A549 treated with RU486 at 1 μM for 4 hours (cell line): ENCODE data around the gene BACE1-AS. TPM values are rescaled to one million over a fixed set of nuclear protein-coding genes. Genes with fewer than 3 reads are reported as not detected.

Experiments
- total RNA-seq: library from RNA; stranded (reverse); fragments of 200-300 nt; extraction: Qiagen RNA extraction; gene quantifications from 5 replicates; pipeline ENCODE4 v1.2.3, GENCODE V29; 2022; ENCODE audit warnings: low read depth

The BACE1-AS gene
- 1.4 to 3.3 TPM (median 2.1 TPM) in 5 replicates for total RNA-seq

DNA sequence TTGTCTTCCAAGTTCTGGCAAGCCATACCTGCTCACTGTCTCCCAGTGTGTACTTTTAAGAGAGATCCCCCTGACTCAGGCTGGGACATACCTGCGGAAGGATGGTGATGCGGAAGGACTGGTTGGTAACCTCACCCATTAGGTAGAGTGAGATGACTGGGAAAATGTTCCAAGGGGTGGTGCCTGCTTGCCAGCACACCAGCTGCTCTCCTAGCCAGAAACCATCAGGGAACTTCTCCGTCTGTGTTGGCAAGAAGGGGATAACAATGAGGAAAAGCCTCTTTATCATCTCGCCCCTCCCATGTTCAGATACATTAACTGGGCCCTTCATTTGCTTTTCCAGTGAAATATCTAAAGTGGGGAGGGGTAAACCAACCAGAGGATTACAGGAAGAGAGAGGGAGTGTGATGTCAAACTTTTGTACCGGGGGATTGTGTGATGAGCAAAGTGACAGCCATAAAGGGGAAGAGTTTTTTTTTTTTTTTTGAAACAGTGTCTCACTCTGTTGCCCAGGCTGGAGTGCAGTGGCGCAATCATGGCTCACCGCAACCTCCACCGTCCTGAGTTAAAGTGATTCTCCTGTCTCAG lies at the start of gene BACE1-AS:
BACE1-AS (plus strand) TSS at position 538 of the 588 bp plus-strand sequence.

DNA sequence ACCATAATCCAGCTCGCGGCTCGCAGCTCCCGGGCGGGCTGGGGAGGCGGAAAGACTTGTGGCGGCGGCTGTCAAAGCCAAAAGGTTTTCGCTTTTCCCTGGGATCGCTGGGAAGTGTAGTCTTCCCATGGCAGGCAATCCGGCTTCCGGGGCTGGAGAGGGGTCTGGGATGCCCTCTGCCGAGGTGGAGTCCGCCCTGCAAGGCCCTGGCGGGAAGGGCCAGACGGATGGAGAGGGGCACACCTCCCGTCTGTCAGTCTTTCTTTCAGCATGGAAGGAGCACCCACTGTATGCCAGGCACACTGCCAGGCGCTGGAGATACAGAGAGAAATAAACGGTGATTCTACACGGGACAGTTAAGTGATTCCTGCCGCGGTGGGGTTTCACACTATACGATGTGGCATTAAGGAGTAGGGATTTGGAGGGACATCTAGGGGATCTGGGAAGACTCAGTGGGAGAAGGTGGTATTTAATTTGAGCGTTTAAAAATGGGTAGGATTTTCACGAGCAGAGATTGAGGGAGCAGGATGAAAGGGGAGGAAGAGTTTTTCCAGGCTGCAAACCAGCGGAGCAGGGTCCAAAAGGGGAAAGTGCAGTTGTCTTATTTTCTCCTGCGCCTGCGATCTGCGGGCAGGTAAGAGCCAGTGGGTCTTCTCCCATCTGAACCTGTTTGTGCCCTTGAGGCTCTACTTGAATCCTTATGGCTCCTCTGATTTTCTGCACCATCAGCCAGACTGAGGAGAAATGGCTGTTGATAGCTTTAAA lies 25.2 kb downstream of the BACE1-AS start, which contains the start of gene BACE1:
BACE1 (minus strand) TSS at position 60 of the 765 bp plus-strand sequence. CDS start 461 bp downstream, outside the sequence.

DNA sequence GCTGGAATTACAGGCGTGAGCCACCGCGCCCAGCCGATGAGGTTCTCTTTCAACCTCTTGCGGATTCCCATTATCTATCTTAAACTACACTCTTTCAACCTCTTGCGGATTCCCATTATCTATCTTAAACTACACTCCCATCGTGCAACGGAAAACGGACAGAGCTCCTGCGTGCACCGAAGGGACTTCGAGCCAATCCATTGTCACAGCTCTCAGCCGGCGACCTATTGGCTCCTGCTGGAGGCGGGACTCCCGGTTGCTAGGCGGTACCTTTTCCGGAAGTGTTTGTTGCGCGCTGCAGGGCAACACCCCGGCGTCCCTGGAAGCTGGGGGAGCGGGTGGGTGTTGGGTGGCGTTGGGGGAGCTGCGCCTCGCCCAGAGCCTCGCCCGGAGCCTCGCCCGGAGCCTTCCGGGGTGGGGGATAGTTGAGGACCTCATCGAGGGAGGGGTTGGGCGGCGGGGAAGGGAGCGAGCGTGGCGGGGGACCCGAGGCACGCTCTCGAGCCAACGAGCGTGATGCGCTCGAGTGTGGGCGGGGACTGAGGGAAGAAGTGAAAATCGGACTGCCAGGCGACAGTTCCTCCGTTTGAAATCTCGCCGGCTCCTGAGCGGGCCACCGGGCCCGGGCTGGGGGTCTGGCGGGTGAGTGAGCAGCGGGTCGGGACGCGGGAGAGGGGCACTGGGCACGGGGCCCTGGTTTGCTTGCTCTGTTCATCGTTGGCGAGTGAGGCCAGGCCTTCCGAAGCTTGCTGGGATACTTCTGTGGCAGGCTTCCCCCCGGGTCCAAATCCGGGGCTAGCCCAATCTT lies 36.6 kb downstream of the BACE1-AS start, which contains the start of gene CEP164:
CEP164 (plus strand) TSS at position 288 of the 808 bp plus-strand sequence. CDS start 10,733 bp downstream, outside the sequence.

Other genes with a start within 250 kb of the BACE1-AS start
- 8.2 to 10.4 TPM (median 9.7 TPM) in 5 replicates for gene SIK3, start 192.9 kb upstream of the BACE1-AS start, total RNA-seq
- gene PAFAH1B2, start 147.1 kb upstream of the BACE1-AS start, total RNA-seq, result 26.3 to 44.7 TPM (median 36.1 TPM) in 5 replicates
- gene SIDT2, start 112.6 kb upstream of the BACE1-AS start, total RNA-seq, result 4.0 to 5.7 TPM (median 4.9 TPM) in 5 replicates
- gene TAGLN, start 92.0 kb upstream of the BACE1-AS start, total RNA-seq, result 62.5 to 145 TPM (median 102 TPM) in 5 replicates
- gene PCSK7, start 59.3 kb upstream of the BACE1-AS start, total RNA-seq, result 12.4 to 17.8 TPM (median 14.8 TPM) in 5 replicates
- 8.0 to 10.8 TPM (median 9.6 TPM) in 5 replicates for gene RNF214, start 58.7 kb upstream of the BACE1-AS start, total RNA-seq
- 7.7 to 9.3 TPM (median 8.2 TPM) in 5 replicates for gene BACE1, start 24.9 kb downstream of the BACE1-AS start, total RNA-seq
- 14.4 to 16.9 TPM (median 15.1 TPM) in 5 replicates for gene CEP164, start 36.5 kb downstream of the BACE1-AS start, total RNA-seq